Neural progenitor cell (in vitro differentiated cells): ENCODE measurements around the gene MAGI2. TPM values are rescaled to one million over a fixed set of nuclear protein-coding genes. Genes with fewer than 3 reads are reported as not detected.

Source experiments
- DNase-seq: peaks from one replicate; pipeline ENCODE4 v3.0.0-alpha.2; 2016; ENCODE audit warnings: low spot score
- H2AFZ ChIP-seq: fragments of 200-600 bp; sonication (generic); replicated peaks from 2 replicates; pipeline ENCODE4 v1.6.1; 2016; ENCODE audit warnings: antibody characterized with exemption
- H3F3A ChIP-seq: fragments of 200-600 bp; sonication (generic); 2 replicates; pipeline ENCODE4 v1.6.1; 2016; ENCODE audit warnings: antibody characterized with exemption, low read depth
- H3K27ac ChIP-seq: fragments of 200-600 bp; sonication (generic); 2 replicates; pipeline ENCODE4 v1.5.1; 2016; ENCODE audit warnings: mild to moderate bottlenecking
- H3K27me3 ChIP-seq: fragments of 200-600 bp; sonication (generic); 2 replicates; pipeline ENCODE4 v1.6.1; 2016; ENCODE audit warnings: mild to moderate bottlenecking, moderate library complexity
- H3K36me3 ChIP-seq: fragments of 200-600 bp; sonication (generic); 2 replicates; pipeline ENCODE4 v1.5.1; 2016
- H3K4me1 ChIP-seq: fragments of 200-600 bp; sonication (generic); 2 replicates; pipeline ENCODE4 v1.6.1; 2016; ENCODE audit warnings: mixed run types
- H3K4me2 ChIP-seq: fragments of 200-600 bp; sonication (generic); 2 replicates; pipeline ENCODE4 v1.6.1; 2016
- H3K4me3 ChIP-seq: fragments of 200-600 bp; sonication (generic); 2 replicates; pipeline ENCODE4 v1.5.1; 2016
- H3K79me2 ChIP-seq: fragments of 200-600 bp; sonication (generic); 2 replicates; pipeline ENCODE4 v1.6.1; 2016; ENCODE audit warnings: low read depth
- H3K9ac ChIP-seq: fragments of 200-600 bp; sonication (generic); 2 replicates; pipeline ENCODE4 v1.6.1; 2016
- H3K9me3 ChIP-seq: fragments of 200-600 bp; sonication (generic); 2 replicates; pipeline ENCODE4 v1.5.1; 2016; ENCODE audit warnings: low read depth
- H4K20me1 ChIP-seq: fragments of 200-600 bp; sonication (generic); 2 replicates; pipeline ENCODE4 v1.6.1; 2016; ENCODE audit warnings: low read depth
- H3K27ac Mint-ChIP-seq: 3 replicates; pipeline ENCODE4 v1.8.0; 2021; ENCODE audit warnings: mixed read lengths
- H3K27me3 Mint-ChIP-seq: 2 replicates; pipeline ENCODE4 v1.8.0; 2022; ENCODE audit warnings: low read depth, mild to moderate bottlenecking, inconsistent platforms, moderate library complexity, mixed read lengths; ENCODE audit not compliant: insufficient read depth
- H3K36me3 Mint-ChIP-seq: 3 replicates; pipeline ENCODE4 v1.8.0; 2021; ENCODE audit warnings: mixed read lengths
- H3K4me1 Mint-ChIP-seq: 3 replicates; pipeline ENCODE4 v1.8.0; 2021; ENCODE audit warnings: mixed read lengths
- H3K4me3 Mint-ChIP-seq: 3 replicates; pipeline ENCODE4 v1.8.0; 2021; ENCODE audit warnings: mild to moderate bottlenecking, moderate library complexity, mixed read lengths
- H3K9me3 Mint-ChIP-seq: 3 replicates; pipeline ENCODE4 v1.8.0; 2020; ENCODE audit warnings: mixed read lengths
- EZH2 ChIP-seq: fragments of 200-600 bp; sonication (generic); IDR thresholded peaks from 2 replicates; pipeline ENCODE4 v1.6.1; 2017; ENCODE audit warnings: antibody characterized with exemption, mild to moderate bottlenecking, moderate library complexity
- EZH2phosphoT487 ChIP-seq: fragments of 200-600 bp; sonication (generic); IDR thresholded peaks from 2 replicates; pipeline ENCODE4 v1.6.1; 2017; ENCODE audit warnings: antibody characterized with exemption
- total RNA-seq: library from RNA; depleted of rRNA; stranded (reverse); fragments of >200 nt; gene quantifications from 2 replicates; pipeline ENCODE4 v1.2.3, GENCODE V29; 2015; ENCODE audit warnings: low replicate concordance
- TF ChIP-seq, protein P1 (sequence below): fragments of 200-600 bp; sonication (generic); IDR thresholded peaks from 2 replicates; pipeline ENCODE4 v1.5.1; 2017; ENCODE audit warnings: antibody characterized with exemption, mild to moderate bottlenecking

Gene MAGI2
- total RNA-seq, 1 donor from 2014 or later: 5.8 TPM

DNA sequence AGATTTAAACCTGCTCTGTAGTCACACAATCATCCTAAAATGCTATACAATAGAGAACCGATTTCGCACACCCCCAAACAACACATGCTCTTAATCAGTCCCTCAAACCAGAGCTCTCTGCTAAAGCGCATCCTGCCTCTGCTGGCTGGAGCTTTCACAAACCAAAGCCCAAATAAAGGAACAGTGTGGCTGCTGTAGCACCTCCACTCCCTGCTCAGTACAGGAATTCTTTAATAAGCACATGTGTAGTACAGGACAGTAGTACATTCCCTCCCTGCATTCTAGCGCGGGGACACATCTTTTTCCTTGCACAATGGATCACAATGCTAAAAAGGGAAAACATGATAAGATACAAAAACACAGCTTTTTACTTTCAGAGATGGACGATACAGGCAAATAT lies 684.6 kb downstream of the MAGI2 start:
- Histone ChIP-seq H2AFZ (peak overlapping the region; percentile 92), H3F3A (no peaks in the 10 kb centered on the region), H3K36me3 (no peaks in the 10 kb centered on the region), H3K27me3 (peaks cover 7% of the 10 kb centered on the region), H3K9ac (no peak overlapping the region), H3K4me2 (peak overlapping the region; percentile 77), H3K4me3 (peak overlapping the region; percentile 53), H3K27ac (no peak overlapping the region), H3K9me3 (no peaks in the 10 kb centered on the region), H4K20me1 (no peaks in the 10 kb centered on the region), H3K79me2 (no peaks in the 10 kb centered on the region), H3K4me1 (peaks cover 28% of the 10 kb centered on the region)
- H3K9me3 Mint-ChIP-seq: no peaks in the 10 kb centered on the region
- H3K4me3 Mint-ChIP-seq: no peak overlapping the region
- H3K4me1 Mint-ChIP-seq: peaks cover 16% of the 10 kb centered on the region
- peak; percentile 47 for DNase-seq
- H3K36me3 Mint-ChIP-seq: no peaks in the 10 kb centered on the region
- no peak overlapping the region for H3K27ac Mint-ChIP-seq
- TF ChIP-seq EZH2 (no peak), EZH2phosphoT487 (no peak)
- TF ChIP-seq, protein P1, sequence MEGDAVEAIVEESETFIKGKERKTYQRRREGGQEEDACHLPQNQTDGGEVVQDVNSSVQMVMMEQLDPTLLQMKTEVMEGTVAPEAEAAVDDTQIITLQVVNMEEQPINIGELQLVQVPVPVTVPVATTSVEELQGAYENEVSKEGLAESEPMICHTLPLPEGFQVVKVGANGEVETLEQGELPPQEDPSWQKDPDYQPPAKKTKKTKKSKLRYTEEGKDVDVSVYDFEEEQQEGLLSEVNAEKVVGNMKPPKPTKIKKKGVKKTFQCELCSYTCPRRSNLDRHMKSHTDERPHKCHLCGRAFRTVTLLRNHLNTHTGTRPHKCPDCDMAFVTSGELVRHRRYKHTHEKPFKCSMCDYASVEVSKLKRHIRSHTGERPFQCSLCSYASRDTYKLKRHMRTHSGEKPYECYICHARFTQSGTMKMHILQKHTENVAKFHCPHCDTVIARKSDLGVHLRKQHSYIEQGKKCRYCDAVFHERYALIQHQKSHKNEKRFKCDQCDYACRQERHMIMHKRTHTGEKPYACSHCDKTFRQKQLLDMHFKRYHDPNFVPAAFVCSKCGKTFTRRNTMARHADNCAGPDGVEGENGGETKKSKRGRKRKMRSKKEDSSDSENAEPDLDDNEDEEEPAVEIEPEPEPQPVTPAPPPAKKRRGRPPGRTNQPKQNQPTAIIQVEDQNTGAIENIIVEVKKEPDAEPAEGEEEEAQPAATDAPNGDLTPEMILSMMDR: no peak
- H3K27me3 Mint-ChIP-seq: peaks cover 2% of the 10 kb centered on the region

DNA sequence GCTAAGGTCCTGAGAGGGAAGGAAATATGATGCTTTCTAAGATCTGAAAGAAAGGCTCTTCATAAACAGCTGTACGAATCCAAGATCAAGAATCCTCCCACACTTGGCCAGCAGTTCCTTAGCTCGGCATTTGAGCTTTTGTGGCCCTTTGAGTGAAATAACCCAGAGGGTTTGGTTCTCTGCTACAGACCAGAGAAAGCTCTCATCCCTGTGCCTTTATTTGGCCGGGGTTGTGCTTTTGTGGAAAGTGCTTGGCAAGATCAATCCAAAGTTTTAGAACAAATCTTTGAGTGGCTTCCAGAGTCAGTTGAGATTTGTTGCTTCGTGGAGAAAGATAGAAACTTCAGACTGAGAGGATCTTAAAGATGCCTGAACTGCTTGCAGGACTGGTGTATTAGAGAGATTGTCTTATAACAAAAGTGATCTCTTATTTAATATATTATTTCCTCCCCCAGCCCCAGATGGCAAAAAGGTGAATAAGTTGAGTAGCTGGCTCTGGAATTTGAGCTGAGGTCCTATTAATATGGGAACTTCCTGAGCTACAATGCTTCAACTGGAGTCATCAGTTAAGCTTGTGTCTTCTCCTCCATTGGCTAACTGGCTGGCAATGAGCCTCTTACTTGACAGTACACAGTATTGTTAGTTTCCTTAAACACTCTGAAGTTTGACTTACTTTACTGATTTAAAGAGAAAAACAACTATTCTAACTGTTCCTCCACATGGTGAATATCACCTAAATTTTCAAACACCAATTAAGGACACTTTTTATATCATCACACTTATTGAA lies 687.3 kb downstream of the MAGI2 start:
- no peak overlapping the region for H3K4me3 Mint-ChIP-seq
- peaks cover 13% of the 10 kb centered on the region for H3K4me1 Mint-ChIP-seq
- H3K36me3 Mint-ChIP-seq: no peaks in the 10 kb centered on the region
- Histone ChIP-seq H2AFZ (no peak overlapping the region), H3K79me2 (no peaks in the 10 kb centered on the region), H3K36me3 (no peaks in the 10 kb centered on the region), H3K9ac (no peak overlapping the region), H3K4me1 (peaks cover 23% of the 10 kb centered on the region), H3K27ac (no peak overlapping the region), H3K4me3 (no peak overlapping the region), H3F3A (no peaks in the 10 kb centered on the region), H3K27me3 (peaks cover 7% of the 10 kb centered on the region), H4K20me1 (no peaks in the 10 kb centered on the region), H3K9me3 (no peaks in the 10 kb centered on the region), H3K4me2 (no peak overlapping the region)
- TF ChIP-seq EZH2phosphoT487 (no peak), EZH2 (no peak)
- TF ChIP-seq, protein P1: no peak
- no peak overlapping the region for H3K27ac Mint-ChIP-seq
- H3K27me3 Mint-ChIP-seq: peaks cover 2% of the 10 kb centered on the region
- no peak for DNase-seq
- H3K9me3 Mint-ChIP-seq: no peaks in the 10 kb centered on the region

DNA sequence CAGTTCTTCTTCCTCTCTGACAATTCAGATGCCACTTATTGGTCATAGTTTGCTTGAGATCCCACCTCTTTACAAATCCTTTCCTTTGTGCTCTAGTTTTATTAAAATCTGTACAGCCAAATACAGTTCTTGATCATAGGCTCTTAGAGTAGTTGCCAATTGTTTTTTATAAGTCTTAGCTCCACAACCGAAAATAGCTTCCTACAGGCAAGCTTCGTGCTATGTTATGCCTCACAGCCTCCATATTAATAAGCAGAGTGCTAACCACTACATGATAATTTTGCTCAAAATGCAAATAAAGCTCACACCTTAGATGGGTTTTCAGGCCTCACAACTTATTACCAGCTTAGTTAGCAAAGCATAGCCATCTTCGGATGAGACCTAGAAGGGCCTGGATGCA lies 688.9 kb downstream of the MAGI2 start:
- H3K4me3 Mint-ChIP-seq: no peak overlapping the region
- H4K20me1 ChIP-seq: no peaks in the 10 kb centered on the region
- H3K27ac ChIP-seq: no peak overlapping the region
- H3K27me3 ChIP-seq: no peaks in the 10 kb centered on the region
- H3K36me3 ChIP-seq: no peaks in the 10 kb centered on the region
- H3K4me1 Mint-ChIP-seq: peaks cover 5% of the 10 kb centered on the region
- no peak overlapping the region for H3K4me3 ChIP-seq
- H3K9ac ChIP-seq: no peak overlapping the region
- TF ChIP-seq EZH2phosphoT487 (no peak), EZH2 (no peak)
- TF ChIP-seq, protein P1: no peak
- H3K27me3 Mint-ChIP-seq: no peaks in the 10 kb centered on the region
- H3K79me2 ChIP-seq: no peaks in the 10 kb centered on the region
- H2AFZ ChIP-seq: no peak overlapping the region
- H3K27ac Mint-ChIP-seq: no peak overlapping the region
- H3K9me3 Mint-ChIP-seq: no peaks in the 10 kb centered on the region
- no peaks in the 10 kb centered on the region for H3K9me3 ChIP-seq
- no peaks in the 10 kb centered on the region for H3F3A ChIP-seq
- no peaks in the 10 kb centered on the region for H3K36me3 Mint-ChIP-seq
- no peak for DNase-seq
- no peak overlapping the region for H3K4me2 ChIP-seq
- H3K4me1 ChIP-seq: peaks cover 7% of the 10 kb centered on the region
